PFSK-1 (cell line): ENCODE data around the gene ADAMTSL4.

Experiments
- POLR2AphosphoS5 ChIP-seq: IDR thresholded peaks from 2 replicates; pipeline ENCODE4 v1.6.1; 2012; ENCODE audit warnings: low read depth, mild to moderate bottlenecking, control low read depth, low read length, moderate library complexity
- REST ChIP-seq, 2 experiments: IDR thresholded peaks; 2 replicates each; pipeline versions ENCODE4 v1.6.1 to v1.8.0; 2011 to 2012; ENCODE audit warnings: low read depth in 2 of 2, low read length in 2 of 2, control low read depth in 1 of 2, inconsistent platforms in 1 of 2, mild to moderate bottlenecking in 1 of 2, moderate library complexity in 1 of 2; ENCODE audit not compliant: insufficient read depth in 1 of 2
- SIN3A ChIP-seq: IDR thresholded peaks from 2 replicates; pipeline ENCODE4 v1.6.1; 2012; ENCODE audit warnings: mild to moderate bottlenecking, low read length, moderate library complexity, borderline replicate concordance; ENCODE audit not compliant: insufficient read depth
- TAF1 ChIP-seq: IDR thresholded peaks from 2 replicates; pipeline ENCODE4 v1.6.1; 2012; ENCODE audit warnings: low read length, control low read depth, borderline replicate concordance; ENCODE audit not compliant: insufficient read depth

GRCh38 chr1:150566589-150567340 is 17.6 kb downstream of the ADAMTSL4 start:
- TF ChIP-seq TAF1: no peak
- no peak for TF ChIP-seq POLR2AphosphoS5
- no peak for TF ChIP-seq REST (IDR thresholded peaks at IDR 0.05; ENCODE audit: insufficient read depth in 1 of 2, low read depth in 2 of 2, low read length in 2 of 2)
- TF ChIP-seq SIN3A: no peak
